Activated CD8-positive, alpha-beta T cell treated with anti-CD3 and anti-CD28 coated beads, Interleukin-2, amount 10 ng/mL, durations not matched to agents 7 days and 5 days (primary cell): ENCODE data around the gene CHKA. TPM values are rescaled to one million over a fixed set of nuclear protein-coding genes. Genes with fewer than 3 reads are reported as not detected.
"Not testable (repeated sequence)": the region's sequence is repeated elsewhere in the genome, so short reads cannot be mapped to it uniquely, and the experiment has no call there.

Source experiments
- ATAC-seq: fragments of 150-1000 bp; cut with Tn5 transposase; one replicate; pipeline ENCODE4 v1.10.0; 2021; ENCODE audit warnings: moderate library complexity
- CTCF ChIA-PET: fragments of 350-600 bp; sonication (Branson Sonifier 250); formaldehyde crosslinking; loops from one replicate; lab custom pipeline; 2021; ENCODE audit warnings: antibody characterized with exemption; lab: Charles Lee
- POLR2A ChIA-PET: fragments of 350-600 bp; sonication (Branson Sonifier 250); formaldehyde crosslinking; loops from one replicate; lab custom pipeline; 2021; ENCODE audit warnings: antibody characterized with exemption; lab: Charles Lee
- DNase-seq: peaks from one replicate; pipeline ENCODE4 v3.0.0-alpha.2; 2020
- H3K27ac Mint-ChIP-seq: one replicate; pipeline ENCODE4 v1.8.0; 2021; ENCODE audit warnings: mild to moderate bottlenecking, mixed read lengths
- H3K27me3 Mint-ChIP-seq: one replicate; pipeline ENCODE4 v1.8.0; 2021; ENCODE audit warnings: low read depth, mixed read lengths
- H3K36me3 Mint-ChIP-seq: one replicate; pipeline ENCODE4 v1.8.0; 2021; ENCODE audit warnings: low read depth, mixed read lengths
- H3K4me1 Mint-ChIP-seq: one replicate; pipeline ENCODE4 v1.8.0; 2021; ENCODE audit warnings: low read depth, mixed read lengths
- H3K4me3 Mint-ChIP-seq: one replicate; pipeline ENCODE4 v1.8.0; 2021; ENCODE audit warnings: mild to moderate bottlenecking, mixed read lengths
- H3K9me3 Mint-ChIP-seq: one replicate; pipeline ENCODE4 v1.8.0; 2022; ENCODE audit warnings: mixed read lengths; ENCODE audit not compliant: insufficient read depth
- total RNA-seq, 2 experiments: library from RNA; stranded (reverse); gene quantifications; one replicate each; pipeline ENCODE4 v1.2.3, GENCODE V29; 2021

Gene CHKA
- total RNA-seq, 2 experiments from 2014 or later = 14.4 to 14.5 TPM

- POLR2A ChIA-PET = interaction anchor here (0.6 to 0.9 kb wide), 3 partner anchors 12 to 51 kb away, joined by 3 read pairs; no protein-coding TSS in a partner anchor
- H3K27me3 Mint-ChIP-seq = no peaks in the 10 kb centered on the region
- H3K36me3 Mint-ChIP-seq = peaks cover 1% of the 10 kb centered on the region
- peak overlapping the region; percentile 33 for H3K4me3 Mint-ChIP-seq
- peak overlapping the region; percentile 56 for H3K27ac Mint-ChIP-seq
- DNase-seq (peak; percentile 56), ATAC-seq (peak; percentile 92)
- H3K4me1 Mint-ChIP-seq = peaks cover 18% of the 10 kb centered on the region
- no peaks in the 10 kb centered on the region for H3K9me3 Mint-ChIP-seq
- CTCF ChIA-PET = interaction anchor here (0.7 to 1.1 kb wide), 4 partner anchors 9 to 238 kb away, joined by 3 read pairs; no protein-coding TSS in a partner anchor
These were observed 21.4 kb downstream of the CHKA start for GRCh38 chr11:68099474-68100405.

GRCh38 chr11:68099057-68099456, 22.1 kb downstream of the CHKA start:
- ChIA-PET POLR2A (interaction anchor here (0.6 to 0.9 kb wide), 2 partner anchors 11 to 52 kb away, joined by 3 read pairs; no protein-coding TSS in a partner anchor), CTCF (interaction anchor here (0.7 to 1.1 kb wide), 3 partner anchors 47 to 237 kb away, joined by 3 read pairs; no protein-coding TSS in a partner anchor)
- no peak for DNase-seq
- peak; percentile 11 for ATAC-seq
- H3K36me3 Mint-ChIP-seq = peaks cover 1% of the 10 kb centered on the region
- H3K9me3 Mint-ChIP-seq = no peaks in the 10 kb centered on the region
- H3K27me3 Mint-ChIP-seq = no peaks in the 10 kb centered on the region
- H3K4me1 Mint-ChIP-seq = peaks cover 18% of the 10 kb centered on the region
- H3K4me3 Mint-ChIP-seq = peak overlapping the region; percentile 33
- H3K27ac Mint-ChIP-seq = peak overlapping the region; percentile 56

GRCh38 chr11:68096962-68097361, 24.2 kb downstream of the CHKA start:
- Mint-ChIP-seq H3K9me3 (no peaks in the 10 kb centered on the region), H3K36me3 (peaks cover 1% of the 10 kb centered on the region), H3K27ac (no peak overlapping the region), H3K4me1 (peaks cover 18% of the 10 kb centered on the region), H3K4me3 (no peak overlapping the region), H3K27me3 (no peaks in the 10 kb centered on the region)
- ChIA-PET CTCF (interaction anchor here (1.5 kb wide), 1 partner anchor 18 kb away, joined by 6 read pairs; no protein-coding TSS in a partner anchor), POLR2A (no interaction called here)
- DNase-seq (no peak), ATAC-seq (no peak)

- Mint-ChIP-seq H3K27ac (no peak overlapping the region), H3K4me1 (peaks cover 11% of the 10 kb centered on the region), H3K27me3 (no peaks in the 10 kb centered on the region), H3K4me3 (no peak overlapping the region), H3K36me3 (peaks cover 1% of the 10 kb centered on the region), H3K9me3 (no peaks in the 10 kb centered on the region)
- DNase-seq (no peak), ATAC-seq (no peak)
- POLR2A ChIA-PET = no interaction called here
- CTCF ChIA-PET = interaction anchor here (1.2 to 1.5 kb wide), 2 partner anchors 8 to 85 kb away, joined by 3 to 4 read pairs; no protein-coding TSS in a partner anchor
These were observed 27.6 kb downstream of the CHKA start for GRCh38 chr11:68093565-68093964.

- H3K27ac Mint-ChIP-seq, ATAC-seq, H3K4me3 Mint-ChIP-seq, POLR2A ChIA-PET, H3K4me1 Mint-ChIP-seq, DNase-seq, H3K27me3 Mint-ChIP-seq, H3K36me3 Mint-ChIP-seq, H3K9me3 Mint-ChIP-seq: not testable (repeated sequence)
- CTCF ChIA-PET = interaction anchor here (1.2 to 1.5 kb wide), 4 partner anchors 9 to 207 kb away, joined by 3 to 5 read pairs (median 4); no protein-coding TSS in a partner anchor
These were observed 28.2 kb downstream of the CHKA start for GRCh38 chr11:68092946-68093345.

GRCh38 chr11:68092411-68092810, 28.8 kb downstream of the CHKA start:
- Mint-ChIP-seq H3K4me1 (peaks cover 9% of the 10 kb centered on the region), H3K36me3 (no peaks in the 10 kb centered on the region), H3K4me3 (no peak overlapping the region), H3K27ac (no peak overlapping the region), H3K27me3 (no peaks in the 10 kb centered on the region), H3K9me3 (no peaks in the 10 kb centered on the region)
- ChIA-PET POLR2A (no interaction called here), CTCF (interaction anchor here (1.2 to 1.5 kb wide), 4 partner anchors 9 to 207 kb away, joined by 3 to 5 read pairs (median 4); no protein-coding TSS in a partner anchor)
- no peak for ATAC-seq
- DNase-seq = no peak

- H3K27ac Mint-ChIP-seq = peak overlapping the region; percentile 79
- H3K27me3 Mint-ChIP-seq = no peaks in the 10 kb centered on the region
- peak; percentile 47 for DNase-seq
- H3K4me3 Mint-ChIP-seq = peak overlapping the region; percentile 32
- H3K36me3 Mint-ChIP-seq = no peaks in the 10 kb centered on the region
- no peaks in the 10 kb centered on the region for H3K9me3 Mint-ChIP-seq
- ChIA-PET CTCF (interaction anchor here (1.1 to 1.5 kb wide), 2 partner anchors 9 to 118 kb away, joined by 3 to 5 read pairs; no protein-coding TSS in a partner anchor), POLR2A (no interaction called here)
- peak; percentile 81 for ATAC-seq
- peaks cover 9% of the 10 kb centered on the region for H3K4me1 Mint-ChIP-seq
These were observed 30.5 kb downstream of the CHKA start for GRCh38 chr11:68090706-68091105.

GRCh38 chr11:68090287-68090686, 30.9 kb downstream of the CHKA start:
- Mint-ChIP-seq H3K36me3 (no peaks in the 10 kb centered on the region), H3K4me1 (peaks cover 9% of the 10 kb centered on the region), H3K27me3 (no peaks in the 10 kb centered on the region), H3K4me3 (peak overlapping the region; percentile 32), H3K27ac (peak overlapping the region; percentile 79), H3K9me3 (no peaks in the 10 kb centered on the region)
- ATAC-seq = no peak
- CTCF ChIA-PET = interaction anchor here (1.1 to 1.5 kb wide), 2 partner anchors 10 to 119 kb away, joined by 3 to 5 read pairs; no protein-coding TSS in a partner anchor
- DNase-seq = no peak
- POLR2A ChIA-PET = no interaction called here

GRCh38 chr11:68089679-68090078, 31.5 kb downstream of the CHKA start:
- no peaks in the 10 kb centered on the region for H3K9me3 Mint-ChIP-seq
- no peaks in the 10 kb centered on the region for H3K36me3 Mint-ChIP-seq
- ChIA-PET POLR2A (no interaction called here), CTCF (no interaction called here)
- no peaks in the 10 kb centered on the region for H3K27me3 Mint-ChIP-seq
- H3K4me1 Mint-ChIP-seq = peaks cover 9% of the 10 kb centered on the region
- ATAC-seq (no peak), DNase-seq (no peak)
- H3K4me3 Mint-ChIP-seq = no peak overlapping the region
- H3K27ac Mint-ChIP-seq = no peak overlapping the region

- Mint-ChIP-seq H3K4me3 (no peak overlapping the region), H3K9me3 (no peaks in the 10 kb centered on the region), H3K4me1 (no peaks in the 10 kb centered on the region), H3K27ac (no peak overlapping the region), H3K27me3 (no peaks in the 10 kb centered on the region), H3K36me3 (no peaks in the 10 kb centered on the region)
- DNase-seq = no peak
- ChIA-PET POLR2A (no interaction called here), CTCF (no interaction called here)
- no peak for ATAC-seq
These were observed 37.7 kb downstream of the CHKA start for GRCh38 chr11:68083517-68083916.

GRCh38 chr11:68082481-68082880, 38.7 kb downstream of the CHKA start:
- no peak overlapping the region for H3K4me3 Mint-ChIP-seq
- no peaks in the 10 kb centered on the region for H3K4me1 Mint-ChIP-seq
- ATAC-seq (no peak), DNase-seq (no peak)
- CTCF ChIA-PET = no interaction called here
- POLR2A ChIA-PET = no interaction called here
- no peaks in the 10 kb centered on the region for H3K9me3 Mint-ChIP-seq
- no peaks in the 10 kb centered on the region for H3K27me3 Mint-ChIP-seq
- H3K36me3 Mint-ChIP-seq = no peaks in the 10 kb centered on the region
- H3K27ac Mint-ChIP-seq = no peak overlapping the region

GRCh38 chr11:68081691-68082090, 39.5 kb downstream of the CHKA start:
- no peak overlapping the region for H3K4me3 Mint-ChIP-seq
- H3K4me1 Mint-ChIP-seq = no peaks in the 10 kb centered on the region
- no peaks in the 10 kb centered on the region for H3K36me3 Mint-ChIP-seq
- CTCF ChIA-PET = no interaction called here
- no peak for ATAC-seq
- no peaks in the 10 kb centered on the region for H3K27me3 Mint-ChIP-seq
- DNase-seq = no peak
- POLR2A ChIA-PET = no interaction called here
- no peaks in the 10 kb centered on the region for H3K9me3 Mint-ChIP-seq
- no peak overlapping the region for H3K27ac Mint-ChIP-seq
